OCI-LY7 (cell line): ENCODE data around the gene TICAM1.

Source experiments
- CTCF ChIP-seq: fragments of 200-600 bp; sonication (generic); conservative IDR thresholded peaks from 2 replicates; pipeline ENCODE4 v1.5.1; 2014; ENCODE audit warnings: mild to moderate bottlenecking, antibody characterized with exemption, low read length, moderate library complexity, mixed read lengths
- EZH2phosphoT487 ChIP-seq: fragments of 200-600 bp; sonication (generic); IDR thresholded peaks from 2 replicates; pipeline ENCODE4 v1.6.1; 2018; ENCODE audit warnings: low read depth, borderline replicate concordance, mild to moderate bottlenecking, mixed run types, antibody characterized with exemption, low read length, moderate library complexity, mixed read lengths

DNA sequence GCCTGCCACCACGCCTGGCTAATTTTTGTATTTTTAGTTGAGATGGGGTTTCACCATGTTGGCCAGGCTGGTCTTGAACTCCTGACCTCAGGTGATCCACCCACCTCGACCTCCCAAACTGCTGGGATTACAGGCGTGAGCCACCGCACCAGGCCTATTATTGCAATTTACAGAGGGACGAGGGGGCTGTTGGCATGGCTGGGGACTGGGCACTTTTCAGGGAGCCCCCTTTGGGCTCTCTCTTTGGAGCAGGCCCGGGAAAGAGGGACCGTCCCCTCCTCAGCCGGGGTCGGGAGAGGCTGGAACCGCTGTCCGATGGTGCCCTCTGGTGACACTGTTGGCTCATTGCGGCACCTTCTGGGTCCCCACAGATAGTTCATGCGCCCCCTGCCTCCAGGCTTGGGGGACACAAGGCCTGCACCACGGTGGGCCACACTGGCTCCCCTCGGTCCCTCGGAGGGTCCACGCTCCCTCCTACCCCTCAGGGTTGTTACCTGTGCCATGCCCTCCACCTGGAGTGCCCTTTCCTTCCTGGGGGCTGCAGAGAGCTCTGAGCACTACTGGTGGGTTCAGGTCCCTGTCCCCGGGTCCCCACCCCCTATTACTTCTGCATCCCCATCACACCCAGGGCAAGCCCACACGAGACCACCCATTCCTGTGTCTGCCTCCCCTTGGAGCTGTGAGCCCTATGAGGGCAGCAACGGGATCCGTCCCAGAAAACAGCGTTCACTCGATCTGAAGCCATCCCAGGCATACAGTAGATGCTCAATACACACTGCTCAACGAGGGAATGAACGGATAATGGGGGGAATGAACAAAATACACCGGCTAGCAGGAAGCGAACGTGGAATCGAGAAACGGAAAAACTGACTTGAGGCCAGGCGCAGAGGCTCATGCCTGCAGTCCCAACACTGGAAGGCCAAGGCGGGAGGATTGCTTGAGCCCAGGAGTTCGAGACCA, 27.5 kb downstream of the TICAM1 start:
- TF ChIP-seq CTCF, result peak; percentile 92
- TF ChIP-seq EZH2phosphoT487, result no peak
